ENCODE data around the gene ZNF362. TPM values are rescaled to one million over a fixed set of nuclear protein-coding genes. Genes with fewer than 3 reads are reported as not detected.

The ZNF362 gene
- total and polyA plus RNA-seq, 2 of the 13 experiments (the other 11 are each of a cell fraction or from before 2014, with no cell fraction given) = 8.3 to 14.2 TPM

DNA sequence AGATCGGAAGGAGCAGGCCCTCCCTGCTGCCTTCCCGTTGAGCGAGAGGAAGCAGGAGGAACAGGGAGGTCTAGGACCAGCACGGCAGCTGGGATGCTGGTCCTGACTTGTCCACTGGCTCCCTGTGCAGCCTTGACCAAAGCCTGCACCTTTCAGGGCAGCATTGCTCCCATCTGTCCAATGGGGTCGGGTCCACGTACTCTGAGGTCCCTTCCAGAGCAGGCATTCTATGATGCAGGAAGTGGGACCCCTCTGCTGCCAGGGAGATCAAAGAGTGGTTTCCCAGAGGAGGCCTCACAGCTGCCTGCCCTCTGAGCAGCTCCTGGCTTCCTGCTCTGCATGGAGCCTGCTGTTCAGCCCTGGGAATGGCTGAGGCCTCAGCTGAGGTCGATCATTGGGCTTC, 21.7 kb upstream of the ZNF362 start (continued):
- TF ChIP-seq RXRA (CRISPR knock-in tag; IDR thresholded peaks at IDR 0.05) (peak; percentile 62; the same call in 1 of the 2 replicates), TEAD3 (CRISPR knock-in tag; optimal IDR thresholded peaks at IDR 0.05; ENCODE audit: borderline replicate concordance) (peak; percentile 43), ZFX (CRISPR knock-in tag; IDR thresholded peaks at IDR 0.05; ENCODE audit: low read depth) (peak; percentile 67), SALL1 (CRISPR knock-in tag; IDR thresholded peaks at IDR 0.05) (peak; percentile 69; the same call in 1 of the 2 replicates), ETV5 (CRISPR knock-in tag; IDR thresholded peaks at IDR 0.05; ENCODE audit: borderline replicate concordance) (peak; percentile 78; the same call in 1 of the 2 replicates), MED1 (CRISPR knock-in tag; IDR thresholded peaks at IDR 0.05) (peak; percentile 60), POGZ (CRISPR knock-in tag; IDR thresholded peaks at IDR 0.05) (0 out of 2 replicates have a peak, but pooled peaks have one; percentile 39), ERF (CRISPR knock-in tag; IDR thresholded peaks at IDR 0.05) (no peak), ZNF33A (CRISPR knock-in tag; IDR thresholded peaks at IDR 0.05; ENCODE audit: borderline replicate concordance) (no peak), LCORL (IDR thresholded peaks at IDR 0.05) (no peak), LCORL (CRISPR knock-in tag; IDR thresholded peaks at IDR 0.05) (peak; percentile 81), ZNF276 (CRISPR knock-in tag; IDR thresholded peaks at IDR 0.05; ENCODE audit: low read depth) (no peak)
- TF ChIP-seq, protein P1, sequence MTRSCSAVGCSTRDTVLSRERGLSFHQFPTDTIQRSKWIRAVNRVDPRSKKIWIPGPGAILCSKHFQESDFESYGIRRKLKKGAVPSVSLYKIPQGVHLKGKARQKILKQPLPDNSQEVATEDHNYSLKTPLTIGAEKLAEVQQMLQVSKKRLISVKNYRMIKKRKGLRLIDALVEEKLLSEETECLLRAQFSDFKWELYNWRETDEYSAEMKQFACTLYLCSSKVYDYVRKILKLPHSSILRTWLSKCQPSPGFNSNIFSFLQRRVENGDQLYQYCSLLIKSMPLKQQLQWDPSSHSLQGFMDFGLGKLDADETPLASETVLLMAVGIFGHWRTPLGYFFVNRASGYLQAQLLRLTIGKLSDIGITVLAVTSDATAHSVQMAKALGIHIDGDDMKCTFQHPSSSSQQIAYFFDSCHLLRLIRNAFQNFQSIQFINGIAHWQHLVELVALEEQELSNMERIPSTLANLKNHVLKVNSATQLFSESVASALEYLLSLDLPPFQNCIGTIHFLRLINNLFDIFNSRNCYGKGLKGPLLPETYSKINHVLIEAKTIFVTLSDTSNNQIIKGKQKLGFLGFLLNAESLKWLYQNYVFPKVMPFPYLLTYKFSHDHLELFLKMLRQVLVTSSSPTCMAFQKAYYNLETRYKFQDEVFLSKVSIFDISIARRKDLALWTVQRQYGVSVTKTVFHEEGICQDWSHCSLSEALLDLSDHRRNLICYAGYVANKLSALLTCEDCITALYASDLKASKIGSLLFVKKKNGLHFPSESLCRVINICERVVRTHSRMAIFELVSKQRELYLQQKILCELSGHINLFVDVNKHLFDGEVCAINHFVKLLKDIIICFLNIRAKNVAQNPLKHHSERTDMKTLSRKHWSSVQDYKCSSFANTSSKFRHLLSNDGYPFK (CRISPR knock-in tag; IDR thresholded peaks at IDR 0.05; ENCODE audit: borderline replicate concordance) = peak; percentile 42; the same call in 1 of the 2 replicates
- TF ChIP-seq, protein P2, sequence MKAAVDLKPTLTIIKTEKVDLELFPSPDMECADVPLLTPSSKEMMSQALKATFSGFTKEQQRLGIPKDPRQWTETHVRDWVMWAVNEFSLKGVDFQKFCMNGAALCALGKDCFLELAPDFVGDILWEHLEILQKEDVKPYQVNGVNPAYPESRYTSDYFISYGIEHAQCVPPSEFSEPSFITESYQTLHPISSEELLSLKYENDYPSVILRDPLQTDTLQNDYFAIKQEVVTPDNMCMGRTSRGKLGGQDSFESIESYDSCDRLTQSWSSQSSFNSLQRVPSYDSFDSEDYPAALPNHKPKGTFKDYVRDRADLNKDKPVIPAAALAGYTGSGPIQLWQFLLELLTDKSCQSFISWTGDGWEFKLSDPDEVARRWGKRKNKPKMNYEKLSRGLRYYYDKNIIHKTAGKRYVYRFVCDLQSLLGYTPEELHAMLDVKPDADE (CRISPR knock-in tag; IDR thresholded peaks at IDR 0.05) = no peak
- TF ChIP-seq, protein P3, sequence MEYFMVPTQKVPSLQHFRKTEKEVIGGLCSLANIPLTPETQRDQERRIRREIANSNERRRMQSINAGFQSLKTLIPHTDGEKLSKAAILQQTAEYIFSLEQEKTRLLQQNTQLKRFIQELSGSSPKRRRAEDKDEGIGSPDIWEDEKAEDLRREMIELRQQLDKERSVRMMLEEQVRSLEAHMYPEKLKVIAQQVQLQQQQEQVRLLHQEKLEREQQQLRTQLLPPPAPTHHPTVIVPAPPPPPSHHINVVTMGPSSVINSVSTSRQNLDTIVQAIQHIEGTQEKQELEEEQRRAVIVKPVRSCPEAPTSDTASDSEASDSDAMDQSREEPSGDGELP (IDR thresholded peaks at IDR 0.05; ENCODE audit: borderline replicate concordance, low read depth) = peak; percentile 58; the same call in 1 of the 2 replicates

All from HepG2 (cell line).